ENCODE measurements around the gene KIF9.
"Not testable (repeated sequence)": the region's sequence is repeated elsewhere in the genome, so short reads cannot be mapped to it uniquely, and the experiment has no call there.

DNA sequence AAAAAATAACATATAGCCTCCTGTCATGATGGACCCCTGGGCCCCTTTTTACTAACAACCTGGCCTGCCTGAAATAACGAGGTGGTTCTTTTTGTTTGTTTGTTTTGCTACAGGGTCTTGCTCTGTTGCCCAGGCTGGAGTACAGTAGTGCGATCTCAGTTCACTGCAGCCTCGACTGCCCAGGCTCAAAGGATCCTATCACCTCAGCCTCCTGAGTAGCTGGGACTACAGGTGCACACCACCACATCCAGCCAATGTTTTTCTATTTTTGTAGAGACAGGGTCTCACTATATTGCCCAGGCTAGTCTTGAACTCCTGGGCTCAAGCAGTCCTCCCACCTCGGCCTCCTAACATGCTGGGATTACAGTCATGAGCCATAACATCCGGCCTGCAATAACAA lies 76.6 kb downstream of the KIF9 start:
- TF ChIP-seq, protein P1, sequence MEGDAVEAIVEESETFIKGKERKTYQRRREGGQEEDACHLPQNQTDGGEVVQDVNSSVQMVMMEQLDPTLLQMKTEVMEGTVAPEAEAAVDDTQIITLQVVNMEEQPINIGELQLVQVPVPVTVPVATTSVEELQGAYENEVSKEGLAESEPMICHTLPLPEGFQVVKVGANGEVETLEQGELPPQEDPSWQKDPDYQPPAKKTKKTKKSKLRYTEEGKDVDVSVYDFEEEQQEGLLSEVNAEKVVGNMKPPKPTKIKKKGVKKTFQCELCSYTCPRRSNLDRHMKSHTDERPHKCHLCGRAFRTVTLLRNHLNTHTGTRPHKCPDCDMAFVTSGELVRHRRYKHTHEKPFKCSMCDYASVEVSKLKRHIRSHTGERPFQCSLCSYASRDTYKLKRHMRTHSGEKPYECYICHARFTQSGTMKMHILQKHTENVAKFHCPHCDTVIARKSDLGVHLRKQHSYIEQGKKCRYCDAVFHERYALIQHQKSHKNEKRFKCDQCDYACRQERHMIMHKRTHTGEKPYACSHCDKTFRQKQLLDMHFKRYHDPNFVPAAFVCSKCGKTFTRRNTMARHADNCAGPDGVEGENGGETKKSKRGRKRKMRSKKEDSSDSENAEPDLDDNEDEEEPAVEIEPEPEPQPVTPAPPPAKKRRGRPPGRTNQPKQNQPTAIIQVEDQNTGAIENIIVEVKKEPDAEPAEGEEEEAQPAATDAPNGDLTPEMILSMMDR (IDR thresholded peaks at IDR 0.05) = not testable (repeated sequence)
- TF ChIP-seq POLR2A (IDR thresholded peaks at IDR 0.05) = not testable (repeated sequence)
